Osteoblast (primary cell): ENCODE measurements around the gene TNKS1BP1. TPM values are rescaled to one million over a fixed set of nuclear protein-coding genes. Genes with fewer than 3 reads are reported as not detected.
A peak's percentile ranks its signal among the peaks of the same experiment; 100 is the strongest.

Experiments
- DNase-seq: peaks from one replicate; pipeline ENCODE4 v3.0.0; 2011; ENCODE audit warnings: low spot score, mixed read lengths; ENCODE audit not compliant: insufficient read length; ENCODE audit errors: missing footprints
- H2AFZ ChIP-seq: 2 replicates; pipeline ENCODE4 v1.6.0; 2011; ENCODE audit warnings: mild to moderate bottlenecking, low read length
- H3K27ac ChIP-seq: 2 replicates; pipeline ENCODE4 v1.5.1; 2011; ENCODE audit warnings: mild to moderate bottlenecking, low read depth, low read length, moderate library complexity
- H3K27me3 ChIP-seq: 2 replicates; pipeline ENCODE4 v1.6.0; 2012; ENCODE audit warnings: mild to moderate bottlenecking, control low read depth, inconsistent platforms, low read length, moderate library complexity; ENCODE audit not compliant: insufficient read depth
- H3K36me3 ChIP-seq: 2 replicates; pipeline ENCODE4 v1.5.1; 2011; ENCODE audit warnings: mild to moderate bottlenecking, low read length, control low read depth, moderate library complexity; ENCODE audit not compliant: insufficient read depth
- H3K4me1 ChIP-seq: 2 replicates; pipeline ENCODE4 v1.5.1; 2011; ENCODE audit warnings: mild to moderate bottlenecking, low read length, control low read depth, moderate library complexity; ENCODE audit not compliant: insufficient read depth
- H3K4me2 ChIP-seq: 2 replicates; pipeline ENCODE4 v1.6.0; 2011; ENCODE audit warnings: mild to moderate bottlenecking, low read length; ENCODE audit not compliant: insufficient read depth
- H3K4me3 ChIP-seq: fragments of 200-600 bp; sonication (generic); 3 replicates; pipeline ENCODE4 v1.5.1; 2012; ENCODE audit warnings: mild to moderate bottlenecking, low read length, inconsistent platforms; ENCODE audit not compliant: insufficient read depth
- H3K79me2 ChIP-seq: 2 replicates; pipeline ENCODE4 v1.6.0; 2012; ENCODE audit warnings: mild to moderate bottlenecking, low read length, control low read depth, inconsistent platforms; ENCODE audit not compliant: insufficient read depth
- H3K9me3 ChIP-seq: 2 replicates; pipeline ENCODE4 v1.5.1; 2011; ENCODE audit warnings: low read depth, low read length, control low read depth
- H4K20me1 ChIP-seq: 2 replicates; pipeline ENCODE4 v1.6.0; 2012; ENCODE audit warnings: mild to moderate bottlenecking, low read length, control low read depth; ENCODE audit not compliant: insufficient read depth
- total RNA-seq: library from RNA; depleted of rRNA; stranded (reverse); fragments of >200 nt; gene quantifications from 2 replicates; pipeline ENCODE4 v1.2.3, GENCODE V29; 2012
- TF ChIP-seq, protein P1 (sequence below): IDR thresholded peaks from 2 replicates; pipeline ENCODE4 v1.5.1; 2011; ENCODE audit warnings: mild to moderate bottlenecking, low read depth, low read length, moderate library complexity; ENCODE audit errors: extremely low read depth

TNKS1BP1 gene
- total RNA-seq, 1 donor = 74.6 TPM

DNA sequence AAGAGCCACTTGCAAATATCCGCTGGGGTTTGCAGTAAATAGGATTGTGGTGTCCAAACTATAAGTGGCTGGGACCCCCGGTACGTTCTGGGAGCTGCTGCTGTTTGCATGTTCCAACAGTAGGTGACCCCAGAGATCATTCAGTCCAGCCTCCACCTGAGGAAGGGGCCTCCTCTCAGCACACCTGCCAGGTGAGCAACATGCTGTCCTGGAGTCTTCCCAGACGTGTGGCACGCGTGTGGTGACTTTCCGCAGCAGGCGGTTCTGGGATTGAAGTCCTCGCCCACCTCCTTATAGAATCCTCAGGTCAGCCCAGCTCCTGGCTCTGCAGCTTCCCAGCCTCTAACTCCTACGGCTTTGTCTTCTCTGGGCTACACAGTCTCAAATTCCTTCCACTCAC lies 20.1 kb upstream of the TNKS1BP1 start:
- no peaks in the 10 kb centered on the region for H3K9me3 ChIP-seq
- peaks cover 4% of the 10 kb centered on the region for H3K27me3 ChIP-seq
- H3K27ac ChIP-seq = no peak overlapping the region
- no peak for DNase-seq
- no peaks in the 10 kb centered on the region for H4K20me1 ChIP-seq
- H3K4me3 ChIP-seq = no peak overlapping the region
- TF ChIP-seq, protein P1, sequence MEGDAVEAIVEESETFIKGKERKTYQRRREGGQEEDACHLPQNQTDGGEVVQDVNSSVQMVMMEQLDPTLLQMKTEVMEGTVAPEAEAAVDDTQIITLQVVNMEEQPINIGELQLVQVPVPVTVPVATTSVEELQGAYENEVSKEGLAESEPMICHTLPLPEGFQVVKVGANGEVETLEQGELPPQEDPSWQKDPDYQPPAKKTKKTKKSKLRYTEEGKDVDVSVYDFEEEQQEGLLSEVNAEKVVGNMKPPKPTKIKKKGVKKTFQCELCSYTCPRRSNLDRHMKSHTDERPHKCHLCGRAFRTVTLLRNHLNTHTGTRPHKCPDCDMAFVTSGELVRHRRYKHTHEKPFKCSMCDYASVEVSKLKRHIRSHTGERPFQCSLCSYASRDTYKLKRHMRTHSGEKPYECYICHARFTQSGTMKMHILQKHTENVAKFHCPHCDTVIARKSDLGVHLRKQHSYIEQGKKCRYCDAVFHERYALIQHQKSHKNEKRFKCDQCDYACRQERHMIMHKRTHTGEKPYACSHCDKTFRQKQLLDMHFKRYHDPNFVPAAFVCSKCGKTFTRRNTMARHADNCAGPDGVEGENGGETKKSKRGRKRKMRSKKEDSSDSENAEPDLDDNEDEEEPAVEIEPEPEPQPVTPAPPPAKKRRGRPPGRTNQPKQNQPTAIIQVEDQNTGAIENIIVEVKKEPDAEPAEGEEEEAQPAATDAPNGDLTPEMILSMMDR = no peak
- peak overlapping the region; percentile 90 for H2AFZ ChIP-seq
- peaks cover 5% of the 10 kb centered on the region for H3K4me1 ChIP-seq
- H3K79me2 ChIP-seq = no peaks in the 10 kb centered on the region
- no peaks in the 10 kb centered on the region for H3K36me3 ChIP-seq
- no peak overlapping the region for H3K4me2 ChIP-seq

DNA sequence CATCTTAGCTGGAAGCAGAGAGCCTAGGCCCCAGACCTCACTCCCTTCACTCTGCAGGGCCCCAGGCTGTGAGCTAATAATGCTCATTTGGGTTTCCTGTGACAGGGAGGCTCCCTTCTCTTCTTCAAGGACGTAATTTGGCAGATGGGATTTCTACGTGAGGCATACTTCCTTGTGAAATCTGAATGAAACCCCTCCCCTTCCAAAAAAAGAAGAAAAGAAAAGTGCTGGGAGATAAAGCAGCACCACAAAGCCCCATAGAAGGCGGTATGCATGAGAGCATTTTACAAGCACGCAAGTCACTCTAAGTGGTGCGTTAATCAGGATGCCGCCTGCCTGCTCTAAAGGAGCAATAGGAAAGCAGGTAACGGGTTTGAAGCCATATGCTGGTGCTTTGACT lies 19.1 kb upstream of the TNKS1BP1 start:
- H3K36me3 ChIP-seq = no peaks in the 10 kb centered on the region
- H3K4me2 ChIP-seq = no peak overlapping the region
- no peaks in the 10 kb centered on the region for H3K9me3 ChIP-seq
- H3K4me3 ChIP-seq = no peak overlapping the region
- DNase-seq = peak; percentile 25
- no peaks in the 10 kb centered on the region for H4K20me1 ChIP-seq
- no peak overlapping the region for H3K27ac ChIP-seq
- H3K27me3 ChIP-seq = peaks cover 14% of the 10 kb centered on the region
- TF ChIP-seq, protein P1 = no peak
- no peaks in the 10 kb centered on the region for H3K4me1 ChIP-seq
- H2AFZ ChIP-seq = no peak overlapping the region
- no peaks in the 10 kb centered on the region for H3K79me2 ChIP-seq

DNA sequence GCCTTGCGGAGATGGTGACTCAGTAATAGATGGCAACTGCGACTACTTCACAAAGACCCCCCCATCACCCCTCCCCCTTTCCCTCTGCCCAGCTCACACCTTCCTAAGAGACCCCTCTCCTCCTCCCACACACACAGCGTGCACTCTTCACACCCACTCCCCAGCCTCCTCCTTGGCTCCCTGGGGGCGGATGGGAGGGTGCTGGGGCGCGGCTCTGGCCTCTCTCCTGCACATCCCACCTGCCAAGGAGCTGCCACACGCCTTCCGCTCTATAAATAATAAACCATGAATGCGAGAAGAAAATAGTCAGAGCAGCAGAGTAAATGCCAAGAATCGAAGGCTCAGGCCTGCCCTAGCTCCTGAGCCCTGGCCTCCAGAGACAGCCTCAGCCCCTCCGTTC lies 17.9 kb upstream of the TNKS1BP1 start:
- H4K20me1 ChIP-seq = no peaks in the 10 kb centered on the region
- H3K27ac ChIP-seq = no peak overlapping the region
- TF ChIP-seq, protein P1 = no peak
- H3K9me3 ChIP-seq = no peaks in the 10 kb centered on the region
- H2AFZ ChIP-seq = no peak overlapping the region
- peaks cover 18% of the 10 kb centered on the region for H3K27me3 ChIP-seq
- H3K36me3 ChIP-seq = no peaks in the 10 kb centered on the region
- no peak overlapping the region for H3K4me3 ChIP-seq
- no peak for DNase-seq
- H3K4me1 ChIP-seq = no peaks in the 10 kb centered on the region
- H3K4me2 ChIP-seq = no peak overlapping the region
- H3K79me2 ChIP-seq = no peaks in the 10 kb centered on the region

DNA sequence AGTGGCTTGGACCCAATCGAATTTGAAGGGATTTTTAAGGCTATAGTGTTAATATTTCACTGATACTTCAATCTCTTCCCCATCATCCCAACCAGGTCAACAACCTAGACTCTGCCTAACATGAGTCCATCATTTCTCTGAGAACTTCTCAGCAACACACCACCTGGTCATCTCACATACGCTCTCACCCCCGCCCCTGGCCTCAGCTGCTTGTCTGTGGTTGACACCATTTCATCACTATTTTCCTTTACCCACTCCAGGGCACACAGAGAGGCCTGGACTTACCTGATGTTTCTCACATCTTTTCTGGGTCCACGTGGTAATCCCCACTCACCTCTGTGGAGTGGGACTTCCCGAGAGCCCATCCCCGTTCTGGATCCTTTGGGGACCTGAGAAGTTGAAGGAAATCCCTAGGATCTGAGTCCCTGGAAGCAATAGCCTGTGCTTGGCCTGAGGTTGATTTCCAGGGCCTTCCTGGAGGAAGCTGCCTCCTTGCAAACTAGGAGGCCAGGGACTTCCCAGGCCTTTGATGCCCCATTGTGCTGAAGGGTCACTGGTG lies 16.6 kb upstream of the TNKS1BP1 start:
- Histone ChIP-seq H4K20me1 (no peaks in the 10 kb centered on the region), H3K4me2 (no peak overlapping the region), H3K9me3 (no peaks in the 10 kb centered on the region), H3K4me3 (no peak overlapping the region), H3K27ac (no peak overlapping the region), H3K4me1 (peaks cover 2% of the 10 kb centered on the region), H3K27me3 (peaks cover 18% of the 10 kb centered on the region), H2AFZ (no peak overlapping the region), H3K79me2 (peaks cover 2% of the 10 kb centered on the region), H3K36me3 (no peaks in the 10 kb centered on the region)
- peak; percentile 63 for DNase-seq
- TF ChIP-seq, protein P1 = no peak
